GM21526 (cell line): ENCODE data around the gene GADL1.

ENCODE experiments used
- ATAC-seq: cut with Tn5 transposase; IDR thresholded peaks from one replicate; pipeline ENCODE4 v1.9.1; 2021; ENCODE audit warnings: moderate library complexity; ENCODE audit not compliant: unreplicated experiment, low FRiP score

Gene GADL1

DNA sequence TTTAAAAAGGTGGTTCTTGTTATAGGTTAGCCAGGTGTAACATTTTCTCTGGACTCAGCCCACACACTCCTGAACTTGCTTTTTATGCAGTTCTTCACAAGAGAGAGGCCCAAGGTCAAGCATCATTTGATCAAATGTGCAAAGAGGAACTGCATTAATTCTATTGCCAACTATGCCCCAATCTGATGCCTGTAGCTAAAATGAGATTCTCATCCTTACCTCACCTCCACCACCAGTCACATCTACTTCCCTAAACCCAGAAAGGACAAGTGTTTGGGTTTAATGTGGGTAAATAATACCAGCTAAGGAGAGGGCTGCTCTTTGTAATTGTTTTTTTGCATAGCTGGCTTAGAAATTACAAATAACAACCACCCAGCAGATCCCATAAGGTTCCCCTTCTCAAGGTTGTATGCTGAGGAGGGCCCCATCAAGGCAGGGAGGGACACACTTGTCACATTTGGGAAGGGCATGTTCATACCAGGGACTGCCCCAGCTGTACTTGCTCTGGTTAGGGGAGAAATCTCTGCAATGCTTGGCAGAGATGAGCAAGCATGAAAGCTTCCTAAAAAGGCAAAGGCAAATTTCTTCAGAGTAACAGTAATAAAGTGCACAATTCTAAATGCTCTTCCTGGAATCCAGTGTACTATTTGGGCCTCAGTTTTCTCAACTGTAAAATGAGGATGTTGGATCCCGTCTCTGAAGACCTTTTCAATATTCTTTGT lies 211.9 kb downstream of the GADL1 start:
- no peak for ATAC-seq

DNA sequence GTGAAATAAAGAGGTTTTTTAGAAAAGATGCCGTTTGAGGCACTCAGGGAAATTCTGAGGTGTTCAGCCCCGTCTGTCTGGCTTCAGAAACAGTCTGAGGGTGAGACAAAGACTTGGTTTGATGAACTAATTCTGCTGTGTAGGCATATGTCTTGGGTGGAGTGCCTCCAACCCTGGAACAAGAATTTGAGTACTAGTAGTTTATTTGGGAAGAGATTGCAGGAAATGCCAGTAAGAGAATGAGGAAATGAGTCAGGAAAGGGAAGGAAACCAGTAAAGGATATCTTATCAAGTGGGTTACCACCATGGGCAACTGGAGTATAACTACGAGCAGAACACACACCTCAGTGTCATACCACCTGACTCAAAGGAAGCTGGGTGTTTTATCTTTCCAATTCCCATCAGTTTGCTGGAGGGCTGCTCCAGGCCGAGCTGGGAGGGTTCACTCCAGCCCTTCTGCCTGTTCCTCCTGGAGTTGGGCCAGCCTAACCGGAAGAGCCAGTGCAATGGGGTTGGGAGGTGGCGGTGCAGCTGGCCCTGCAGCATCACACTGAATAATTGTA lies 212.7 kb downstream of the GADL1 start:
- no peak for ATAC-seq

DNA sequence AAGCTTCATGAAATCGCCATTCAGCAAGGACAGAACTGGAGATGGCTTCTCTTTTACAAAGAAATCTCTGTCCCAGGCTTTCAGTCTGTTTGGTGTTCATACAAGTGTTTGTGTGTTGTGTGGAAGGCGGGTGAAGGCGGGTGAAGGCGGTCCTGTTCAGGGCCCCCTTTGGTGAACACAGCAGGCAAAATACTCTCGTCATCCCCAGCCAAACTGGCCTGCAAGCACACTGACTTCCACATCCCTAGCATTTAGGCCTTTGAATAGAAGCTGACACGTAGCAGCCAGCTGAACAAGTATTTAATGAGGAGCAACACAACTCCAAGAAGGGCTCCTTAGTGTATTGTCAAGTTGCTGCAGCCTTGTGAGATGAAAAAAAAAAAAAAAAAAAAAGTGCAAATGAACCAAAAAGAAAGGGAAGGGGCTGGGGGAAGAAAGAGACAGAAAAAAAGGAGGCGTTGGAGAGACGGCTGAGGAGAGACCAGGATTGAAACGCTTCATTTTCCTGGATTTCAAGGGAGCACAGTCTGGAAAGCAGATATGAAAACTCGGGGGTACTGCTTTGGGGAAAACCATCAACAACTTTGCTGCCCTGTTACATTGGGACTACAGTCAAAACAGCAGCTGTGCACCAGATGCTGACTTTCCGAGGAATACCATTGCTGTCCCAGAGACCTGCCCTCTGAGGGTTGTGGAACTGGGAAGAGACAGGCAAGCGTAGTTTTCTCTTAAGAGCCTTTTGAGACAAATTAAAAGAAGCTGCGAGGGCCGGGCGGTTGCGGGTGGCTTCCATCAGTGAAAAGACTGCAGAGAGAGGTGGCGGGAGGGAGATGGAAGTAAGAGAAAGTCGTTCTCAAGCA lies 213.4 kb downstream of the GADL1 start:
- no peak for ATAC-seq

DNA sequence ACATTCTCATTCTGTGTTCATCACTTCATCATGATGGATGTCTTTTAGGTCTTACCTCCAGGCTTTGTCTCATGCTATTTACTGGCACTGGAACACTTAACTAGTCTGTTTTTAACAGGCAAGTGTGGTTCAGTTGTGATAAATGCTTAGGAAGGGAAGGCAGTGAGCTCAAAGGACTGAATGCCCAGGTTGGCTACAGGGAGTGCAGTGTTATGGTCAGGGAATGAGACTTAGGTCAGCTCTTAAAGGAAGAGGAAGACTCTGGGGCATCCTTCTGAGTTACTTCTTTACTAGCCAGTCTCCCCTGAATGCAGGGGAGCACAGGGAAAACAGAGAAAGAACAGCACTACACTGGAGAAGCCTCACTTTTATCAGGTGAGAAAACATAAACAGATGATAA lies 215.4 kb downstream of the GADL1 start:
- no peak for ATAC-seq

DNA sequence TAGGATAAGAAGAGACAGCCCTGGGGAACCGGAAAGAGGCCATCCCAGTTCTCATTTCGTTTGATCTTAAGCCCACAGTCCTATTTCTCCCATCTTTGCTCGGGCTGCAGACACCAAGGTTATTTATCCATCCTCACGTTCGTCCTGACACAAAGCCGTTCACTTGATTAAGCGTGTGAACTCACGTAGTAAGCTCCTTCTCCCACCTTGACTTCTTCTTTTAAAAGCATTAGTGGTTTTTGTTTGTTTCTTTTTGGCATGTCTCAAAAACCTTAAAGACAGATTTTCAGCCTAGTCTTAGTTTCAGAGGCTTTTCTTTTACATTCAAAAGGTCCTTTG lies 217.1 kb downstream of the GADL1 start:
- no peak for ATAC-seq

DNA sequence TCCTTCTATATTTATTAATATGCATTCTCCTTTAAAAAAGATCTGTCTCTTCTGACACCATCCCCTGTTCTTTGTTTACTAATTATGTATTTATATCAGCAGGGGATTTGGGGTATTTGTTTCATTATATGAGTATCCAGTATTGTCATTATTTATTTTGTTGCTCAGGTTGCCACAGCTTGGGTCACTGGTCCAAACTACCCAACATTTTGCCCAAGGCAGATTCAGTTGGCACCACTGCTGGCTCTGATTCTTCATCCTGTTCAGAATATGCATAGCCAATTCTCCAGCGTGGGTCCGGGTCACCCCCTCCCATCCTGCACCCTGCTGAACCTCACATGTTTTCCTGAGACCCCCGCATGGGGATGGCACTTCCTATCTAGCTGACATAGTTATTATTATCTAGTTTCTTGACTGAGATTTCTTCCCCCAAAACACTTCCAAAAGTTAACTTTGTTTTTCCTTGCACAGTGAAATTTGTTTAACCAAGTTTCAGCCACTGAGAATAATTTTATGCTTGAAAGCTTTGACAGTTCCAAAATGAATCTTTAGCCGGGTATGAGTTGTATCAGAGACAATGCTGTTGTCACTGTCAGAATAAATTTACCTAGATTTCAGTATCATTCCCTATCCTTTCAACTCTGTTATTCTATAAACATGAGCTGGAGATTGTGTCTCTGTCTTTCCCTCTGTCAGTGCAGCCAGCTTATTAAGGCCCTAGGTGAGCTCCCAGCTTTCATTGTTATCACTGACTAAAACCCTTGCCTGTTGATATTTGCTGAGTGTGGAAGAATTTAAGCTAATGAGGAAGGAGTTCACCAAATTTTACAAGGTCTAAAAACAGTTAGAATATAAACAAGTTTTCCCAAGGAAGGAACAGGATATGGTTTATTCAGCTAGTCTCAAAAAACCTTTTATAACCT lies 217.8 kb downstream of the GADL1 start:
- no peak for ATAC-seq
